Fibroblast of the conjunctiva (primary cell): ENCODE measurements around the gene OPN1MW.
"Not testable (repeated sequence)": the region's sequence is repeated elsewhere in the genome, so short reads cannot be mapped to it uniquely, and the experiment has no call there.

Source experiments
- DNase-seq: peaks from one replicate; pipeline ENCODE4 v3.0.0-alpha.2; 2010; ENCODE audit warnings: low read depth

OPN1MW gene

GRCh38 chrX:154182296-154182695 is at the start of gene OPN1MW:
Gene OPN1MW (plus strand): TSS chrX:154182596. CDS start chrX:154182678, 82 bp downstream.
- not testable (repeated sequence) for DNase-seq

- DNase-seq, result no peak
Measured at GRCh38 chrX:154135458-154136229, 46.8 kb upstream of the OPN1MW start.

- no peak for DNase-seq
Measured at GRCh38 chrX:154136627-154137161, 45.7 kb upstream of the OPN1MW start.

- DNase-seq, result no peak
Measured at GRCh38 chrX:154138857-154139256, 43.5 kb upstream of the OPN1MW start.

- DNase-seq, result no peak
Measured at GRCh38 chrX:154140206-154140605, 42.2 kb upstream of the OPN1MW start.

- no peak for DNase-seq
Measured at GRCh38 chrX:154140742-154141141, 41.7 kb upstream of the OPN1MW start.

- DNase-seq, result no peak
Measured at GRCh38 chrX:154142386-154142785, 40.0 kb upstream of the OPN1MW start.

- no peak for DNase-seq
Measured at GRCh38 chrX:154142950-154143745, 39.2 kb upstream of the OPN1MW start.

GRCh38 chrX:154144010-154144409 is 38.4 kb upstream of the OPN1MW start, which contains the start of gene OPN1LW:
Gene OPN1LW (plus strand): TSS chrX:154144243. CDS start chrX:154144284, 41 bp downstream.
- DNase-seq, result not testable (repeated sequence)

- not testable (repeated sequence) for DNase-seq
Measured at GRCh38 chrX:154151030-154151429, 31.4 kb upstream of the OPN1MW start.

GRCh38 chrX:154156221-154156620 is 26.2 kb upstream of the OPN1MW start:
- not testable (repeated sequence) for DNase-seq

- not testable (repeated sequence) for DNase-seq
Measured at GRCh38 chrX:154157207-154157606, 25.2 kb upstream of the OPN1MW start.

GRCh38 chrX:154159345-154159744 is 23.1 kb upstream of the OPN1MW start:
- not testable (repeated sequence) for DNase-seq

GRCh38 chrX:154164902-154165301 is 17.5 kb upstream of the OPN1MW start:
- not testable (repeated sequence) for DNase-seq

GRCh38 chrX:154168384-154168783 is 14.0 kb upstream of the OPN1MW start:
- DNase-seq, result not testable (repeated sequence)

GRCh38 chrX:154172535-154172943 is 9.9 kb upstream of the OPN1MW start:
- DNase-seq, result not testable (repeated sequence)

- not testable (repeated sequence) for DNase-seq
Measured at GRCh38 chrX:154174356-154174755, 8.0 kb upstream of the OPN1MW start.

- DNase-seq, result not testable (repeated sequence)
Measured at GRCh38 chrX:154183794-154184193, 1.4 kb downstream of the OPN1MW start.

- DNase-seq, result not testable (repeated sequence)
Measured at GRCh38 chrX:154192846-154193245, 10.4 kb downstream of the OPN1MW start.

GRCh38 chrX:154194316-154194715 is 11.9 kb downstream of the OPN1MW start:
- not testable (repeated sequence) for DNase-seq

- not testable (repeated sequence) for DNase-seq
Measured at GRCh38 chrX:154196466-154196865, 14.1 kb downstream of the OPN1MW start.

- not testable (repeated sequence) for DNase-seq
Measured at GRCh38 chrX:154209670-154210418, 27.4 kb downstream of the OPN1MW start.
